Fibroblast of skin of scalp (primary cell): ENCODE results near the gene ERC2.
"Not testable (repeated sequence)": the region's sequence is repeated elsewhere in the genome, so short reads cannot be mapped to it uniquely, and the experiment has no call there.

Source experiments
- DNase-seq: peaks from one replicate; pipeline ENCODE4 v3.0.0-alpha.2; 2013

The ERC2 gene

DNA sequence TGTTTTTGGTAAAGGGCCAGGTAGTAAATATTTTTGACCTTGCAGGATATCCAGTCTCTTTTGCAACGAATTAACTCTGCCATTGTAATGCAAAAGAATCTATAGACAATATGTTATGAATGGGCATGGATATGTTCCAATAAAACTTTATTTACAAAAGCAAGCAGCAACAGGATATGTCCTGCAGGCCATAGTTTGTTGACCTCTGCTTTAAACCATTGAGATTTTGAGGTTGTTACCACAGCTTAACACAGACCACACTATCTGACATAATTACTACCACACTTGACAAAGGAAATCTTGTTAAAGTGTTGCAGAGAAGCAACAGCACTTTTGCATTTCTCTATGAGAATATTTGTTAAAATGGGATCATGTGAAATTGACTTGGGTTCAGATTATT, 349.3 kb downstream of the ERC2 start:
- DNase-seq = no peak

DNA sequence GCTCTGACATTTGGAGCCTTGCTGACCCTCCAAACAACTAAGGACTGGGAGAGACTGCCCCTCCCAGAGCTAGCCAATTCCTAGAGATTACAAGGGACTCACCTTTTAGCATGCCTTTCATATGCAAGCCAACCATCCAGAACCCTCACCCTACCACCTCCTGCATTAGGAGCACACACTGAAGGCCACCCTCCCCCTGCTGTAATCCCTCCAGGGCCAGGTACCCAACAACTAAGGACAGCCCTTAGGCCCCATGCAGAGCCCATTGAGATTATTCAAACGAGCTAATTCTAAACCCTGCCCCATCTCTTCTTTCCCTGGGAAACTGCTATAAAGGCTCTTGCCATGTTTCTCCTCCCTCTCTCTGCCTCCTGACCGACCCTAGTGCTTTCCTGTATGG, 352.6 kb downstream of the ERC2 start:
- DNase-seq = no peak

DNA sequence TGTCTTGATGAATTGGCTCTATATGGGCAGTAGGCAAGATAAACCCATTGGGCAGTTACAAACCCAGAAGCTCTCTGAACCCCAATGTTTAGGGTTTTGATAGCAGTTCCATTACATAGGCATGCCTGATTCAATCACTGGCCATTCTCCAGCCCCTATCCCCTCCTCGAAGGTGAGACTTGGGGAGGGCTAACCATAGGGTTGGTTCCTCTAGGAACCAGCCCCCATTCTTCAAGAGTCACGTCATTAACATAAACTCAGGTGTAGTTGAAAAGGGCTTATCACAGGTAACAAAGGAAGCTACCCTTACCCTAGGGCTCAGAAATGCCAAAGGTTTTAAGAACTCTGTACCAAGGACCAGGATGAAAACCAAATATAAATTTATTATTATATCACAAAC, 353.1 kb downstream of the ERC2 start:
- DNase-seq = no peak

DNA sequence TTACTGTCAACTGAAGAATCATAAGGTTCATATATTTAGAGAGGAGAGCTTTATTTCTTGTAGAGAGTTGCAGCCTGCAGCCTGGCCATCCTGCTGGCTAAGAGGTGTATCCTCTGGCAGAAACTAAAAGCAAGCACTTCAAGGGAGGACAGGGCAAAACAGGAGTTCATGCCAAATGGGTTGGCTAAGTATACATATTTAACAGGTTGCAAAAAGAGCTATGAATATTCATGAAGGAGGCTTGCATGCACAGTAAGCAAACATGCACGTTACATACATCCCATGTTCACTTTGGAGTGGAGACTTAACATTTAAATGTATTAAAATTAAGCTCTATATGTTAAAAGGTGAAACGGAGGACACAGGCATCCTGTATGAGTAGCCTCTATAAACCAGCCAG, 354.4 kb downstream of the ERC2 start:
- DNase-seq = no peak

DNA sequence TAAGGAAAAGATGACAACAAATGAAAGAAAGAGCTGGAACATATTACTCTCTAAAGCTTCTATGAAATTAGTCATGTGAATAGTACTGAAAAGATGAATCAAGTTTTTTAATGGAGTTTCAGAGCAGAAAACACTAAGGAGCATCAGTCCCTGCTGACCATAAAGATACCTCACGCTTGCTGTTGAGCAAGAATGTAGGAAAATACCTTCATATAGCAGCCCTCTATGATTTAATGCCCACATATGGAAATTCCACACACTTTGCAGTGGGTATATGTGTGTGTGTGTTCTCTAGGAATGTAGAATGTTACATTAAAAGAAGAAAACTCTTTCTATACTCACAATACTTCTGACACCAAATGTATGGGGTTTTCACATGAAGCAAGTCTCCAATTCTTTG, 355.0 kb downstream of the ERC2 start:
- DNase-seq = peak; percentile 25

DNA sequence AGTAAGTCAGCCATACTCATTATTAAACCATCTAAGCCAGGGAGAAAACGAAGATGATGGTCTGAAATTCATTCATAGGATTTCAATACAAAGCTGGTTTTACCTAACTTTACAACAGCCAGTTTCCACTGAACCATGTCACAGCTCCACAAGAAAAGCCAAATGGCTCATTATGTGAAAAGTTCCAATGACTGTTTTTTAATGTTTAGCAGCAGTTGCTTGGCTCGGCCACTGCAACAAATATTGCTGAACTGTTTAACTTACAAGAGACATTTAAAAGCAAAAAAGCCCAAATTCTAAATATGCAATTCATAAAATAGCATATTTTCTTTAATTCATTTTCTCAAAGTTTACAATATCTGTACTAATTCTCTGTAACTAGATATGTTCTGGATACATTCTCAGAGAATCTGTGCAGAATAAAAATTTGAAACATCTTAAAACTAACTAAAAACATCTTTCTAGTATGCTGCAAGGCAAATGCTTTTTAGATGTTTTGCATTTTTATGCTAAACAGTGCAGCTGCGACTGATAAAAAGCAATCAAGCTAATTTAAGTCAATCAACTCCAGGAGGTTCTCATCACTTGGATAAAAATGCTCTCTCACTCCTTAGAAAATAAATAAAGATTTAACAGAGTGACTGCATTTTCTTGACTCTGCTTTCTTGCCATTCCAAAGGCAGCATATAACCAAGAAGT, 356.5 kb downstream of the ERC2 start:
- DNase-seq = peak; percentile 83

DNA sequence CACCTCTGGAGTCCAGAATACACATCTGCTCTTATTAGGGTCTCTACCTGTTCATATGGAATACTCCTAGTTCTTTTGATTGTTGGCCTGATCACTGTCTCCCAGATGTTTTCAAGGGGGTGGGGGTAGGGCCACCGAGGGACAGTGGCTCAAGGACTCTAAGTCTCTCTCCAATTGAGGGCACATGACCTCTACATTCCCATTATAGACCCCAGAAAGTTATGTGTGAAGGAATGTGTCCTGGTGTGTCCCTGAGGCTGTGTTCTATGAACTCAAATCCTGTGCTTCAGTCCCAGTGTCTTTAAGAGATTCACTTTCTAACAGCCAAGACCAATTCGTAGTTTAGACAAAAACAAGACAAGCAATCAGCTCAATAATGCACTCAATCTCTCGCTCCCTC, 357.4 kb downstream of the ERC2 start:
- no peak for DNase-seq

DNA sequence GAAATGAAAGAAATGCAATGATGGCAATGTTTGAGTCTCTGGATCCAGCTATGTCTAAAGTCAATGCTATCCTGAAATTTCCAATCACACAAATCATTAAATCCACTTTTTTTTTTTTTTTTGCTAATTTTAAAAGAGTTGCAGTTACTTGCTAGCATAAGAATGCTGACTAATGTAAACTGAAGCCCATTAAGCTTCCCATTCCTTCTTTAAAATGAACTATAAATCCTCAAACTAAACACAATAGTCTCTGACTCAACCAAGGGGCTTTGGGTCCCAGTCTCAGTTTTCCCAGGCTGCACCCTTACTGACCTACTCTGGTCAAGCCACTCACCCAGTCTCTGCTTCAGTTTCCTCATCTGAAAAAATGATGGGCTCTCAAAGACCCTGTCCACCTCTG, 361.1 kb downstream of the ERC2 start:
- no peak for DNase-seq

DNA sequence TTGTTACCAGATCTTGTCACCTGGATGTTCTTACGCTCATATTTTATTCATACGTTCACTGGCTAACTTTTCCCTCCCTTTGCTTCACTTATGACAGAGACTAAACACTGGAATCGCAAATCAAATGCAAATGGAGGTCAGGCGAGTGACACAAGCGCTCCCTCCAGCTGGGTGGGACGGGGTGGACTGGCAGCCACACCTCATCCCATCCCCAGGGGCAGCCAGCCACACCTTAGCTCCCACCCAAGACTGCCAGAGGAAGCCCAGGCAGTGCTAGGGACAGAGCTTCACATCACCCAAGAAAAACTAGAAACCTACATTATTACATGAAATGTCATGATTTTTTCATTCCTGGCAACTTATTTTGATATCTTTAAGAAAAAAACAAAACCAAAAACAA, 366.2 kb downstream of the ERC2 start:
- no peak for DNase-seq

DNA sequence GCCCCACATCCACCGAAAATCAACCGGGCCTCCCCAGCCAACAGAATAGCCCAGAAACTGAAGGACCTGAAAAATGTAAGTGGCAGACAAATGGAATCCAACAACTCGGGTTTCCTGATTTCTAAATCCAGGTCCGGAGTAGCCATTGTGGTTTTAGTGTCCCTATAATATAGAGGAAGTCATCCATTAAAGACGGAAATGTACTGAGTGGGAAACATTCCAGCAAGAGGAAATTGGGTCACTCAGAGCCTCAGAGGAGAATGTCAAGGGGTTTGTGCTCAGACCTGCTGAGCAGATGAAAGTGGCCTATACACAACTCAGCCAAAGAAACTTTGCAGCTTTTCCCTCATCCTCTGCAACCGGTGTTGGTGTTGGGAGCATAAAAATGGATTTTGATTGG, 366.7 kb downstream of the ERC2 start:
- no peak for DNase-seq

DNA sequence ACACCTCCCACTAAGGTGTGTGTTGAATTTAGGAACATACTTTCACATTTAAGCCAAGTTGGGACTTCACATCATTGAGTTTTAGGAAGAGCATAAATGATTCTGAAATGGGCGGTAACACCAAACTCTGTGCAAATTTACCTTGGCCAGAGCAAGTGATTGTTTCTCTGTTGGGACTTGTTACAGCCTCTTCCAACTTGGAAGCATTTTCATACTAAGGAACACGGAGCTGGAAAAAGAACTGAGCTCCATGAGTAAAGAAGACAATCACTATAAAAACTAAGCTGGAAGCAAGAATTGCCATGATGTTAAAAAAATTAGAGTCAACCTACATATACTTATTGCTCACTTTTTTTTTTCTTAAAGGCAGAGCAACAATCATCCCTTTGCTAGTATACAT, 371.3 kb downstream of the ERC2 start:
- no peak for DNase-seq

DNA sequence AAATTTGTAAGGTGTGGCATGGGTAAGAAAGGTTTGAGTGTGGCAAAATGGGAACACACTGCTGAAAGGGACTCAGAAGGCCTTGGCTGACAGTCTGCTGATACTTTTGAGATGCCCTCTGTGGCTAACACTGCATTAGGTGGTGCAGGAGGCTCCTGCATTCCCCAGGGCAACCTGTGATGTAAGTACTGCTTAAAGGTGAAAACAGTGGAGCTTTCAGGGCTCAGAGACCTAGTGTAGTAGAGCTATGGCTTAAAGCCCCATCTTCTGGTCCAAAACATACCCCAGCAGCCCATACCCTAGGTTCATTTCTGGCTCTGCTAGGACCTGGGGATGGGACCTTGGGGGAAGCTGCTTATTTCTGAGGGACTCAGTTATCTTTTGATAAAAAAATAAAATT, 374.1 kb downstream of the ERC2 start:
- DNase-seq = no peak

DNA sequence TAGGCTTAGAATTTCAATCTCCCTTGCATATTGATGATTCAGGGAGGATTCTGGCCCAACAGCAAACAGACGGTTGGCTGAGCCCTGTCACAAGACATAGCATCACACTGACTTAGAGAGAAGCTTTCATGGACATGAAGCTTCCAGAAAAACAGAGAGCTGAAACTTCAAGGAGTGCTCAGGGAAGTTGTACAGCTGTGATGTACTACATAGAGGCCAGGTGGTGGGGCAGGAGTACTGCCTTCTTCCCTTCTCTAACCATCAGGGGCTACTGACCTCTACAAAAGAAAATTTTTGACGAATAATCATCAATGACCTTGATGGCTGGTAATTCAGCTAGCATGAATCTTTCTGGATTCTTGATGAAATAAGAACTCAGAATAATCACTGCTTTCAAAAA, 378.5 kb downstream of the ERC2 start:
- no peak for DNase-seq

DNA sequence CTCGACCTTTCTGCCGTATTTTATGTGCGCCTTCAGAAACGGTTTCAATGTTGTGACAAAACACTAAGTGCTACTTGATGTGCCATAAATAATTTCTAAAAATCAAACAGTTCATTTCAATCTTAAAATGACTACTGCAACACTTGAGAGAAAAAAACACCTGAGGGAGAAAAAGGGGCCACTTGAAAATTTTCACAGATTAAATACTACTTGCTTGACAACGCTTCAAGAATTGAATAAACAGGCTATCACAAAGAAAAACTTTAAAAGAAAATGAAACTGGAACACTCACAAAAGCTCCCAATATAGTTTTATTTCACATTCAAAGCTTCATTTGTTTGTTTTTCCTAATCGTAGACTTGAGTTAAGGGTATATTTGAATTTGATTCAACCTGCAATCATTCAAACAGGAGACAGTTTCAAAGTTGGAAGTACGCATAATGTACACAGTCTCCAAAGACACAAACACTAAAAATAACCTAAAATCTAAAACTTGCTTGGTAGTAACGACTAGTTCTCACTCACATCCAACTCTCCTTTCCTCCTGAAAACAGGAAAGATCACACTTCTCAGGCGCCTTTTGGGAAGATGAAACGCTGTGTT, 380.7 kb downstream of the ERC2 start:
- DNase-seq = no peak

DNA sequence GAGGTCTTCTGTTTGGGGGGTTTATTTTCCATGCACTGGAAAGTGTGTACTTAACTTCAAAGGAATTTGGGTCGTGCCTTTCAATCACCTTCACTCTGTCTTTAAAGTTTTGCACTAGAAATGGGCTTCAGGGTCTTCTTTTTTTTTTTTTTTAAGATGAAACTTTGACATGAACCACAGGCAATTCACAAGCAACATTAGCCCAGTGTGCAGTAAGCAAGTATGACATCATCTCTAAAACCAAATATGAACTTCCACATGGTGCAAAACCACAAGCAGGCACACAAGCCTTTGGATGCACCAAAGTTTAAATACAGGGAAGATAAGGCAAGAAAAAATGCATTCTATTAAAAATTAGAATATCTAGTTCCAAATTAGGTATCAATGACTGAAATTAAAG, 381.9 kb downstream of the ERC2 start:
- peak; percentile 83 for DNase-seq

DNA sequence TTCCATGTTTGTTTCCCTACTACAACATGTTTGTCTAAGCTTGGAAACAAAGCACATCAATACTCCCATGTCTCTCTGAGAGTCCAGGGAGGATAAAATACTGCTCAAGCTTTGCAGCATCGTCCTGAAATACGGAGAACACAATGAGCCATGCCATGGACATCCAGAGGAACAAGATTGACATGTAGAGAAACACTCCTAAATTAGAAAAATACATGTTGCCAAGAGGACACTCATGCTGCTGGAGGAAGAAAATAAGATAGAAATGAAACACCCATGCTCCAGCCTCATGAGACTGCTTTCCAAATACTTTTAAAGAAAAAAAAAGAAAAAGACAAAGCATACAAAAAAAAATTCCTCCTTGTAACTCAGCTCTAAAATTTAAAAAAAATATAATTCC, 387.0 kb downstream of the ERC2 start:
- no peak for DNase-seq

DNA sequence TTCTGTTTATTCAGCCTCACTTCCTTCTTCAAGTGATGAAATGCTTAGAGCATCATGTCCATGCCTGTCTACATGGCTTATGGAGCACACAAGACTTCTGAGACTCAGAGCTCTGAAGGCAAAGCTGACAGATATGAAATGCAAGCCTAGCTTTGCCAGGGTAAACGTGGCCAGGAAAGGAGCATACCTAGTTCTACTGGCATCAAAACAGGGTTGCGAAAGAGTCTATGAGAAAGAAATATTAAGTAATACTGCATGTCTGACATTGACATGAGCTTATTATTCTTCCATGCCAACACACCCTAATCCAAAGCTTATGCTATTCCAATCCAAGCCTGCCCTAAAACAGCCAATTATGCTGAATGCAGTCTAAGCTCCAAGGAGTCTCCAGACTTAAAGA, 391.5 kb downstream of the ERC2 start:
- DNase-seq = no peak

DNA sequence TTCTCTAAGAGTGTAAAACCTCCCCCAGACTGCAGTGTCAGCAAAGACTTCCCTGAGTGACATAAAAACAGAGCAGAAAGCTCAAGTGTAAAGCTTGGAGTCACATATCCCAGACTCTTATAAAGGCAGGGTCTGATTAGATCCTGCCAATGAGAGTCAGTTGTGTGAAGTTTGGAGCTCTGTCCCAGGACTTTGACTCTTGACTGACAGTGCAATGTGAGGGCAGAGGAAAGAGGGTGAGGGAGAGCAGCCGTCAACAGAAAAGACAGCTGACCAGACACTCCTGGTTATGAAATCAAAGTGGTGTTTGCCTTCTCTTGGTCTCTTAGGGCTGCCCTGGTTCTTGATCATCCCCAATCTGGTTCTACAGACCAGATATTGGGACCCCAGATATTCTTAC, 393.2 kb downstream of the ERC2 start:
- no peak for DNase-seq

DNA sequence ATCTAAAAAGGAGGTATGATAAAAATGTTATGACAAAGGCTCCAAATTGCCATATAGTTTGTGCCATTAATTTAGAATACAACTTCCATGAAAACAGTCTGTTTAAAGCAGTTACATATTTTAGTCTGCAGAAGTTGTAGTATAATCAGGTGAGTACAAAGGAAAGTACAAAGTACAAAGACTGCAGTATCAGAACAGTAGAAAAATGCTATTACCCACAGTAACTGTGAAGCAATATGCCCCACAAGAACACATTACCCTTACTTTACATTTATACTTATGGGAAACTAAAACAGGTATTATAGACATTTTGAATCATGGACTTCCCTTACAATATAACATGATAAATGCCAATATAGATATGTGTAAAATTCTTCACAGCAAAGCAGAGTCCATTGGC, 398.5 kb downstream of the ERC2 start:
- DNase-seq = no peak

DNA sequence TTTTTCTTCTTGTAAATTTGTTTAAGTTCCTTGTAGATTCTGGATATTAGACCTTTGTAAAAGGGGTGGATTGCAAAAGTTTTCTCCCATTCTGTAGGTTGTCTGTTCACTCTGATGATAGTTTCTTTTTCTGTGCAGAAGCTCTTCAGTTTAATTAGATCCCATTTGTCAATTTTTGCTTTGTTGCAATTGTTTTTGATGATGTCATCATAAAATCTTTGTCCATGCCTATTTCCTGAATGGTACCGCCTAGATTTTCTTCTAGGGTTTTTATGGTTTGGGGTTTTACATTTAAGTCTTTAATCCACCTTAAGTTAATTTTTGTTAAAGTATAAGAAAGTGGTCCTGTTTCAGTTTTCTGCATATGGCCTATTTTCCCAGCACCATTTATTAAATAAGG, 401.9 kb downstream of the ERC2 start:
- not testable (repeated sequence) for DNase-seq

DNA sequence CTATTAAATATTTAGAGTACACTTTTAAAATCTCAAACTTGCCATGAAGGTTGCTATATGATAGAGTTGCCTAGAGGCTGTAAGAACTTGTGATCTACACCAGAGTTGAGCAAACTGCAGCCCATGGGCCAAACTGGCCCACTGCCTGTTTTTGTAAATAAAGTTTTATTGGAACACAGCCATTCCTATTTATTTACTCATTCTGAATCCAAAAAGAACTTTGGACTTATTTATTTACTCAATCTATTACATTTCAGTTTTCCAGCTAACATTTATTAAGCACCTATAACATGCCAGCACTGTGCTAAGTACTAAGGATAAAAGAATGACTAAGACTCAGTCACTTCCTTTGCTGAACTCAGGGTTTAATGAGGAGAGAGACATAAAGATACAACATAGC, 403.6 kb downstream of the ERC2 start:
- no peak for DNase-seq

DNA sequence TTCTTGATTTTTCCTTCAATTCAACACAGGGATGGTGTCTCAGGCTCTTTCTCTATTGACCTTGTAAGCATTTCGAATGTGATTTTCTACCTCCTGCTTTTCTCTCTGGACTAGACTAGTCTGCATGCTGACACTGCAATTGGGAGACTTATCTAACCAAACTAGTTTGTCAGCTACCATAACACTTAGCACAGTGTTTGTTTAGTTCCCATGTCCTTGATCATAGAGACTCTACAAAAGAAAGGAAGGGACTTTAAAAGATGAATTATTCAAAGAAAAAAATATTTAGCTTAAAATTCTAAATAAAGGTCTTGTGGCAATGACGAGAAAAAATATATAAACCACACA, 407.0 kb downstream of the ERC2 start:
- DNase-seq = no peak

DNA sequence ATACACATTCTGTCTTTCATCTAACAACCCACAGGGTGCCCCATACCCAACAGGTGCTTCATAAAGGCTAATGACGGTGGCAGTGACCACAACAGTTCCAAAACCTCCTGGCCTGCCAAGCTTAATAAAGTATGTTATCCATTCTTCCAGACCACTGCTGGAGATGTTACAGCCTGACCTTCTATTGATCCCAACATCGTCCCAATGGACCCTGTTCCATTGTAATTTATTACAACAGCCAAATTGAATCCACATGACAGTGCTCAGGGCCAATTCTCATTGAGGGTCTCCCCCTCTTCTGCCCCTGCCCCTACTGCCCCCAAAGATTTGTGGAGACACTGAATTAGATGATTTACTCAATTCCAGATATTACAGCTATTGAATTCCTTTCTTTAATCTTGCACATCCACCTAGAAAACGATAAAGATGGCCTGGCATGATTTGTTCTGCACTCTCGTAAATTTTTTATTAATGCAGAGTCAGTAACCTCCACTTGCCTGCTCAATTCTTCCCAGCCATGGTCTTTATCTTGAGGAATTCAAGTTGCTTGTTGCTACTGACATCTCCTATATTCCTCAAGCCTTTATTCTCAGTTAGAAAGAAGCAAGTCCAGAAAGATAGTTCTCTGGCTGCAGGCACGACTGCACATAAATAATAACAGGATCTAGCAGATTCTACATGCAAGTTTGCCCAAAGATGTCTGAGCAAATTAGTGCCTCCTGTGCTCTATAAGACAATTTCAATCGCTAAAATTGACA, 407.6 kb downstream of the ERC2 start:
- no peak for DNase-seq

DNA sequence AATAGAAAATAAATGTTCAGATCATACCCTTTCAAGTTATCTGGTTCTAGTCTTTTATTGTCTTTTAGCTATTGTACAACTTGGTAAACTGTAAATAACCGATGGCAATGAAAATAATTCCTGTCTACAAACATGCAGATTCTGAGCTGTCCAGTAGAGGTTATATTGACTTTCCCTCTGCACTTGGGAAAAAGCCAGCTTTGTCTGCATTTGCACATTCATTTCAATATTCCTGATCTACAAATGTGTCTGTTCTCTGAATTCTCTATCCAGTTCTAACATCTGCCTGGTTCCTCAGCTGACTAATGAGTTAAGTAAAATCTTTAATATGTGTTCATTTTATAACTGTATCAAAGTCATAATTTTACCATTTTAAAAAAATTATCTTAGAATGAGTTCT, 408.5 kb downstream of the ERC2 start:
- DNase-seq = no peak
